Measurements from ENCODE around the gene TIMM44. TPM values are rescaled to one million over a fixed set of nuclear protein-coding genes. Genes with fewer than 3 reads are reported as not detected.
"Not testable (repeated sequence)": the region's sequence is repeated elsewhere in the genome, so short reads cannot be mapped to it uniquely, and the experiment has no call there.

The TIMM44 gene
- total and polyA plus RNA-seq, 2 experiments from 2014 or later, result 52.0 to 92.4 TPM

DNA sequence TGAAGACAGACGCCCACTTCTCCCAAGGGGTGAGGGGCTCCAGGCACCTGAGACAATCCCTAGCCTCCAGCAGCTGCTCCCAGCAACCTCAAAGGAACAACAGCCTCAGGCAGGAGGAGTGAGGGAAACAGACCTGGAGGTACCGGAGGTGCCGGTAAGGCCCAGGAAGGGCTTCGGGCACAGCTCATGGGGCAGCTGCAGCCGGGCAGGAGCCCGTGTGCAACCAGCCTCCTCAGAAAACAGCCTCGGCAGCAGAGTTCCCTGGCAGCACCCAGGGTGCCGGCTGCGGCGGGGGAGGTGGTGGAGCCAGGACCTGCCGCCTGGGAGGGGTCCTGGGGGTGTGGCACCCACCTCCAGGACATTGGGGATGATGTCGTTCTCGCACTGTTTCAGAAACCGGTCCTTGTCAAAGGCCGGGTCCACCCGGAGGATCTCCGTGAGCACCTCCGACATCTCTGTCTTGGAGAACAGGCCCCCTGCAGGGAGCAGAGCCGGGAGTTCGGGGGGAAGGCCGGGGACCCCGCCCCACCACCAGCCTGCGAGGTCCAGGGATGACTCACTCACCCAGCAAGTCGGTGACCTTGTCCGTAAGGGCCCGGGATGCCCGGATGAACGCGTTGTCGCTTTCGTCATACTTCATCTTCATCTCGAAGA lies 11.1 kb downstream of the TIMM44 start:
- Histone ChIP-seq H3K27ac (no peak overlapping the region), H3K9me3 (ENCODE audit: low read depth) (no peaks in the 10 kb centered on the region), H3K27me3 (no peaks in the 10 kb centered on the region), H3K4me3 (no peak overlapping the region), H3K36me3 (peaks cover 51% of the 10 kb centered on the region), H3K4me1 (ENCODE audit: low read depth) (no peaks in the 10 kb centered on the region)
- TF ChIP-seq, protein P1, sequence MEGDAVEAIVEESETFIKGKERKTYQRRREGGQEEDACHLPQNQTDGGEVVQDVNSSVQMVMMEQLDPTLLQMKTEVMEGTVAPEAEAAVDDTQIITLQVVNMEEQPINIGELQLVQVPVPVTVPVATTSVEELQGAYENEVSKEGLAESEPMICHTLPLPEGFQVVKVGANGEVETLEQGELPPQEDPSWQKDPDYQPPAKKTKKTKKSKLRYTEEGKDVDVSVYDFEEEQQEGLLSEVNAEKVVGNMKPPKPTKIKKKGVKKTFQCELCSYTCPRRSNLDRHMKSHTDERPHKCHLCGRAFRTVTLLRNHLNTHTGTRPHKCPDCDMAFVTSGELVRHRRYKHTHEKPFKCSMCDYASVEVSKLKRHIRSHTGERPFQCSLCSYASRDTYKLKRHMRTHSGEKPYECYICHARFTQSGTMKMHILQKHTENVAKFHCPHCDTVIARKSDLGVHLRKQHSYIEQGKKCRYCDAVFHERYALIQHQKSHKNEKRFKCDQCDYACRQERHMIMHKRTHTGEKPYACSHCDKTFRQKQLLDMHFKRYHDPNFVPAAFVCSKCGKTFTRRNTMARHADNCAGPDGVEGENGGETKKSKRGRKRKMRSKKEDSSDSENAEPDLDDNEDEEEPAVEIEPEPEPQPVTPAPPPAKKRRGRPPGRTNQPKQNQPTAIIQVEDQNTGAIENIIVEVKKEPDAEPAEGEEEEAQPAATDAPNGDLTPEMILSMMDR (IDR thresholded peaks at IDR 0.05; ENCODE audit: low read depth, low read length), result no peak
- DNase-seq (ENCODE audit: low read depth in 1 of 2, low spot score in 1 of 2), result no peak

DNA sequence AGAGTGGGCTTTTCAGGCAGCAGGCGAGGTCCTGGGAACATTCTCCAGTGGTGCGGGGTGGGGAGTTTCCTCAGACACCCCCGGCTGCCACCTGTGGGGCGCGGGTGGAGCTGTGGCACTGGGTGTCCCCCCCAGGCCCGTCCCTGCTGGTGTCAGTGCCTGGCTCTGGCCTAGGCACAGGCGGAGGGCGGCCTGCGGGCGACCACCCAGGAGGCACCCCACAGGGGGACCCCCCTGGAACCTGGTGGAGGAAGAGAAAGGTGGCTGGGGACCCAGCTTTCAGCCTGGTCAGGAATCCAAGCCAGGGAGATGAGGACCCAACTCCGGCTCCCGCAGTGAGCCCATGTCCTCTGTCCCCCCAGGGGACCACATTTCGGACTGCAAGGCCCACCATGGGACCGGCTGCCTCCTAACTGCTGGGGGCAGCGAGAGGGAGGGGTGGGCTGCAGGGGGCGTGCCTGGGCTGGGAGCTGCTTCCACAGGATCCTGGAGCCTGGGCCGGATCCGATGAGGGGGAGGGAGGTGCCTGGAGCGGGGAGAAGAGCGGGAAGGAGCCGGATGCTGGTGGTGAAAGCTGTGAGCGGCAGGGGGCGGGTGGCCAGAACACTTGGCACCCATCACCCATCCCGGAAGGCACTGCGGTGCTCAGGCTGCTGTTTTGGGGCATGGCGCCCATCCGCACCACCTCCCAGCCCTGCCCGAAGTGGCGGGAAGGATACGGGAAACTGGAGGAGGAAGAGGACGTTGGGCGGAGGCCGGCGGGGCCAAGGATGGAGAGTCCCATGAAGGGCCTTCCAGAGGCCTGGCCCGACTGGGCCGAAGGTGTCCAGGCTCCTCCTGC lies 12.0 kb downstream of the TIMM44 start:
- no peak overlapping the region for H3K27ac ChIP-seq
- DNase-seq (ENCODE audit: low read depth in 1 of 2, low spot score in 1 of 2), result no peak
- H3K27me3 ChIP-seq, result no peaks in the 10 kb centered on the region
- no peak overlapping the region for H3K4me3 ChIP-seq
- H3K36me3 ChIP-seq, result peaks cover 41% of the 10 kb centered on the region
- H3K9me3 ChIP-seq (ENCODE audit: low read depth), result no peaks in the 10 kb centered on the region
- TF ChIP-seq, protein P1 (IDR thresholded peaks at IDR 0.05; ENCODE audit: low read depth, low read length), result no peak
- peaks cover 1% of the 10 kb centered on the region for H3K4me1 ChIP-seq (ENCODE audit: low read depth)

DNA sequence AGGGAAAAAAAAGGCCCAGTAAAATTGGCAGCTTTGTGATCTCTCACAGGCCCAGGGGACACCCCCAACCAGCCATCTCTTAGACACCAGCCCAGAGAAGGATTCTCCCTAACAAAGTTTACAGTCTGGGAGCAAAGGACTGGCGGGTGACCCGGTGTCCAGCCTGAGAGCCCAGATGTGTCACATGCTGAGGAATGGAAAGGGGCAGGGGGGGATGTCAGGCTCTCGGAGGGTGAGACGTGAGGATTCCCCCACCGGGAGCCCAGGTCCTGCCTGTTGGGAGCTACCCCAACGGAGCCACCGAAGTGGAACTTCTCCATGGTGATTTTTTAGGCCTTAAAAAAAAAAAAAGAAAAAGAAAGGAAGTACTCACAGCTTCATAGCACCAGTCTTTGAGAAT lies 12.7 kb downstream of the TIMM44 start:
- Histone ChIP-seq H3K4me3 (no peak overlapping the region), H3K4me1 (ENCODE audit: low read depth) (peaks cover 4% of the 10 kb centered on the region), H3K9me3 (ENCODE audit: low read depth) (no peaks in the 10 kb centered on the region), H3K27ac (no peak overlapping the region), H3K36me3 (peaks cover 35% of the 10 kb centered on the region), H3K27me3 (no peaks in the 10 kb centered on the region)
- TF ChIP-seq, protein P1 (IDR thresholded peaks at IDR 0.05; ENCODE audit: low read depth, low read length), result no peak
- no peak for DNase-seq (ENCODE audit: low read depth in 1 of 2, low spot score in 1 of 2)

DNA sequence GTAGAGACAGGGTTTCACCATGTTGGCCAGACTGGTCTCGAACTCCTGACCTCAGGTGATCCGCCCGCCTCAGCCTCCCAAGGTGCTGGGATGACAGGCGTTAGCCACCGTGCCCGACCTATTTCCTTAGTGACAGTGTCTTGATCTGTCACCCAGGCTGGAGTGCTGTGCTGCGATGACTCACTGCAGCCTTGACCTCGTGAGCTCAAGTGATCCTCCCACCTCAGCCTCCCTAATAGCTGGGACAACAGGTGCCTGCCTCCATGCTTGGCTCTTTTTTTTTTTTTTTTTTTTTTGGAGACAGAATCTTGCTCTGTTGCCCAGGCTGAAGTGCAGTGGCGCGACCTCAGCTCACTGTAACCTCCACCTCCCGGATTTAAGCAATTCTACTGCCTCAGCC lies 13.4 kb downstream of the TIMM44 start:
- not testable (repeated sequence) for DNase-seq (ENCODE audit: low read depth in 1 of 2, low spot score in 1 of 2); H3K9me3 ChIP-seq (ENCODE audit: low read depth); H3K27ac ChIP-seq; H3K4me3 ChIP-seq; H3K4me1 ChIP-seq (ENCODE audit: low read depth); H3K27me3 ChIP-seq
- peaks cover 30% of the 10 kb centered on the region for H3K36me3 ChIP-seq

DNA sequence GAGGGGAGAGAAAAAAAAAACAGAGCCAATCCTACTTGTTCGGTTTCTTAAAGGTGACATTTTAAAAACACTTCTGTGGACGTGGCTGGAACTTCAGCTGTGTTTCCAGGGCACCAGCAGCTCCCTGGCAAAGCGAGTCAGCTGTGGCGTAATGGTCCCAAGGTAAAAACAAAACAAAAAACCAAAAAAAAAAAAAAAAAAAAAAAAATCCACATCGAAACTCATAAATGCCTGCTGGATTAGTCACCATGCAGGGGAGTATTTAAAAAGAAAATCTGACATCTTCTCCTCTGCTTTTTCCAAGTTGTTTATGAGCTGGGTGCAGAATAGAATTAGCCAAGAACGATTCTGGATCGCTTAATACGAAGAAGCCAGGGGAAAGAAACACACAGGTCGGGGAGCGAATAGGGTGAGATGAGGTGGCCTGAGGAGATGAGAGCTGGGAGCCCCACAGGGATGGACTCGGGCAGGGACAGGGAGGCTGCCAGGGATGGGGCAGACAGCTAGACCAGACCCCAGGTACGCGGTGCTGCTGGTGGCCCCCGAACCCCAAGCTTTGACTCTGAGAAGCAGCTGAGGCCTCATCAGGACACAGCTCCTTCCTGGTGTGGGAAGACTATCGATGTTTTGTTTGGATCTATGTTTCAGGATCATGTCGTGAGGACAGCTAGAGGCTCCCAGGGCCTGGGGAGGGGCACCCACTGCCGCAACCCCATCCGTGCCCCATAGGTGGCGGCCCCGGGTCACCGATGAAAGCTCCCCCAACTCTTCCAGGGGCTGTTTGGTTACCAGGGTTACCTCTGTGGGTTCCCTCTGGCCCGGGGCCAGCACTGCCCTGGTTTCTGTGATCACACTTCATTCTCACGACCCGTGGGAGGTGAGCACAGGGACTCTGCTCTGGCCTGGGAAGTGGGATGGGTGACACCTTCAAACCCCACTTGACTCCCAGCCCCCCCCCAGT lies 14.4 kb downstream of the TIMM44 start:
- Histone ChIP-seq H3K36me3 (peaks cover 24% of the 10 kb centered on the region), H3K27ac (no peak overlapping the region), H3K9me3 (ENCODE audit: low read depth) (no peaks in the 10 kb centered on the region), H3K4me1 (ENCODE audit: low read depth) (peaks cover 4% of the 10 kb centered on the region), H3K27me3 (no peaks in the 10 kb centered on the region), H3K4me3 (no peak overlapping the region)
- TF ChIP-seq, protein P1 (IDR thresholded peaks at IDR 0.05; ENCODE audit: low read depth, low read length), result peak; percentile 56
- DNase-seq (ENCODE audit: low read depth in 1 of 2, low spot score in 1 of 2), result peak; percentile 49 to 92

Measured in cardiac muscle cell (in vitro differentiated cells and primary cell).